HT-29 (cell line): ENCODE data around the gene ZNF646. TPM values are rescaled to one million over a fixed set of nuclear protein-coding genes. Genes with fewer than 3 reads are reported as not detected.

ENCODE experiments used
- DNase-seq: peaks from one replicate; pipeline ENCODE4 v3.0.0-alpha.2; 2015; ENCODE audit warnings: low spot score
- total RNA-seq: library from RNA; depleted of rRNA; stranded (reverse); fragments of >200 nt; shearing (Covaris generic); gene quantifications from 2 replicates; pipeline ENCODE4 v1.2.3, GENCODE V29; 2014; rRNA removed

Gene ZNF646
- total RNA-seq, 1 experiment from 2014 or later: 22.0 TPM

DNA sequence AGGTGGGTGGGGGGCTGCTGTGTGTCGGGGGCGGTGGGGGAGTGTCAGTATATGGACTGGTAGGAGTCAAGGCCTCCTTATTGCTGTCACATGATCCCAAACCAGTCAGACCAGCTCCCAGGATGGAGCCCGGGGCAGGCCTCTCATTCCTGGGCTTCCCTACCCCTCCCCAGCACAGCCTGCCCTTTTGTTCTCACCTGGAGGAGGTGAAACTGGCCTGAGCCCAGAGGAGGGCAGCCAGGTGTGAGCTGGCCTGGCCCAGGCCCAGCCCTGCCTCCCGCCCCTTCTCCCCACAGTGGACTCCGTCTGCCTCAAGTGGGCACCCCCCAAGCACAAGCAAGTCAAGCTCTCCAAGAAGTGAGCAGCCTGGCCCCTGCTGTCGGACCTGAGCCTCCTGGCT is 56.7 kb downstream of the ZNF646 start:
- peak; percentile 95 for DNase-seq

DNA sequence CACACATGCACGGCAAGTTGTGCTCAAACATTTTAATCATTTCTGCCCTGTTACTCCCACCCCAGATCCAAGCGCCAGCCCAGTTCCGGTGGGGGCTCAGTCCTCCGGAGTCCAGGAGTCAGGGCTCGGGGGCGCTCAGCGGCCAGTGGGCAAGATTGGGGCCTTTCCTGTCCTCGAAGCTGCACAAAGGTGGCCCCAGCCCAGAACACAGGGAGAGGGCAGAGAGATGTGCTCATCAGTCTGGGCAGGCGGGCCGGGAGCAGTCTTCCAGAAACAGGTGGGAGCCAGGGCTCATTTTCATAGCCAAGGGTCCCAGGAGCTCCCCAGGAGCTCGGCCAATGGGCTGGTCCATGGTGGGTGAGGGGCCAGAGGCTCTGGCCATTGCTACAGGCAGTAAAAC is 57.2 kb downstream of the ZNF646 start:
- DNase-seq: no peak

DNA sequence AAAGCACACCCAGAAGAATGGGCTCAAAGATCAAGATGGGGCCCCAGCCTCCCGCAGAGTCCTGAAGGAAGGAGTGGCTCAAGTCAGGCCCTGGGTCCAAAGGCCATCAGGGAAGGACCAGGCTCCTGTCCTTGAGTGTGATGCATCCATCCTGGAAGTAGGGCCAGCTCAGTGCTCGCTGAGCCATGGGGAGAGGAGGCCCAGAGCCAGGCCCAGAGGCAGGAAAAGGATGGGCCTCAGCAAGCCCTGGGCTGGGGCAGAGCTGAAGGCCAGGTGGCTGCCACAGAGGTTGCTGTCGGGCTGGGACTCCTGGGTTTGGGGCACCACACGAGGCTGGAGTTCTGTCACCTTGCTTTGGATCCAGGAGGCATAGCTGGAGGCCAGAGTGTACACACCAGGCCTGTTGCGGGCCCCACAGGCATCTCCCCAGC is 57.6 kb downstream of the ZNF646 start:
- DNase-seq: no peak

DNA sequence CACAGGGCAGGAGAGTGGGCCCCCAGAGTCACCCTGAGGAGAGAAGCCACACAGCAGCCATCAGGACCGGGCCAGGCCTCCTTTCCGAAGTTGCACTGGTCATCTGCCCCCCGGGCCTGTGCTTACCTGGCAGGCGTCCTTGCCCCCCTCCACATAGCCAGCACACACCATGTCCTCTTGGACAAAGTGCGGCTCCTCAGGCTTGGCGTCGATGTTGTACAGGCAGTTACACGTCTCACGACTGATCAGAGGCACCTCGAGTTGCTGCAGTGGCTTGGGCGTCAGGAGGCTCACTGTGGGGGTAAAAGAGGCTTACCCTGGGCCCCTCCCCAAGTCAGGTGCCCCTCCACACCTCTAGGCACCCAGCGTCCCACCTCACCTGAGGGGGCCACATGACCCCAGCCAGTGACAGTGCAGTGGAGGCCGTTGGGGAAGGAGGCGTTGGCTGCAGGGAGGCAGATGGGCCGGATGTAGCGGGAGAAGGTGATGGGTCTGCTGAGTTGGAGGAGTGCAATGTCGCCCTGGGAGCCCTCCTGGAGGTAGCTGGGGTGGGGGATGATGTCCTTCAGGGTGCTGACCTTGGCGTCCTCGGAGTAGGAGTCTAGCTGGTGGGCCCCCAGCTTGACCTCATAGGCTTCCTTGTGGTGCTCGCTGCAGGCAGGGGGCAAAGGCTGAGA is 58.2 kb downstream of the ZNF646 start:
- DNase-seq: no peak

DNA sequence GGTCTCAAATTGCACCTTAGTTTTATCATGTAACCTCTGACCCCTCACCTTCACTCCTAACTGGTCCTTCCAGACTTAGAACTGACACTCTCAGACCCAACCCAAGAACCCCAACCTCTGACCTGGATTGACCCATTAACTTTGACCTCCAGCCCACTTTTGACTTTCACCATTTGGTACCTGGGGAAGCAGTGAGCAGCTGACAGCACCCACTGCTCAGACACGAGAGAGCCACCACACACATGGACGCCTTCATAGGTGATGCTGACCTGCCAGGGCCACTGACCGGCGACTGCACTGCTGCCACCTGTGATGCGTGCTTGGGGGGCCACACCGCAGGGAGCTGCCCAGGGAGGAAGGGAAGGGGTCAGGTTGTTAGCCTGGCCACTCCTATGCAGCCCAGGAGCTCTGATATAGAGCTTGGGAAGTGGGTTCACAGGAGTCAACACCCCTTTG is 58.9 kb downstream of the ZNF646 start:
- DNase-seq: no peak

Other genes starting within 250 kb of the ZNF646 start
- gene BCL7C, start 180.3 kb upstream of the ZNF646 start, total RNA-seq: 28.3 and 34.3 TPM in 2 replicates
- not detected in 2 replicates for gene CTF1, start 177.8 kb upstream of the ZNF646 start, total RNA-seq
- 42.6 and 43.3 TPM in 2 replicates for gene FBXL19, start 150.8 kb upstream of the ZNF646 start, total RNA-seq
- gene ORAI3, start 125.4 kb upstream of the ZNF646 start, total RNA-seq: 16.9 and 22.9 TPM in 2 replicates
- gene SETD1A, start 116.7 kb upstream of the ZNF646 start, total RNA-seq: 7.7 and 9.8 TPM in 2 replicates
- gene HSD3B7, start 89.2 kb upstream of the ZNF646 start, total RNA-seq: 24.7 and 28.9 TPM in 2 replicates
- gene STX1B, start 63.8 kb upstream of the ZNF646 start, total RNA-seq: not detected in 2 replicates
- gene STX4, start 40.9 kb upstream of the ZNF646 start, total RNA-seq: 17.1 and 17.9 TPM in 2 replicates
- gene ZNF668, start 182 bp upstream of the ZNF646 start, total RNA-seq: 21.6 and 29.8 TPM in 2 replicates
- 1.3 and 3.7 TPM in 2 replicates for gene PRSS53, start 14.5 kb downstream of the ZNF646 start, total RNA-seq
- gene VKORC1, start 20.4 kb downstream of the ZNF646 start, total RNA-seq: 72.3 and 74.4 TPM in 2 replicates
- 53.2 and 56.3 TPM in 2 replicates for gene BCKDK, start 34.0 kb downstream of the ZNF646 start, total RNA-seq
- gene KAT8, start 43.2 kb downstream of the ZNF646 start, total RNA-seq: 50.1 and 55.7 TPM in 2 replicates
- gene PRSS8, start 61.3 kb downstream of the ZNF646 start, total RNA-seq: 116 and 128 TPM in 2 replicates
- gene PRSS36, start 75.6 kb downstream of the ZNF646 start, total RNA-seq: 2.3 and 4.1 TPM in 2 replicates
- gene FUS, start 105.7 kb downstream of the ZNF646 start, total RNA-seq: 34.0 and 36.5 TPM in 2 replicates
- gene PYCARD, start 128.3 kb downstream of the ZNF646 start, total RNA-seq: 118 and 130 TPM in 2 replicates
- 0.23 and 0.84 TPM in 2 replicates for gene TRIM72, start 139.7 kb downstream of the ZNF646 start, total RNA-seq
- not detected in 2 replicates for gene PYDC1, start 142.7 kb downstream of the ZNF646 start, total RNA-seq
- 4.3 and 5.1 TPM in 2 replicates for gene ITGAM, start 185.6 kb downstream of the ZNF646 start, total RNA-seq